Transverse colon (tissue), 4 donors: Measurements from ENCODE around the gene SPTBN1.

Source experiments
- EP300 ChIP-seq: sonication (generic); formaldehyde crosslinking; IDR thresholded peaks from one replicate; pipeline ENCODE4 v1.6.1; 2017; ENCODE audit warnings: antibody characterized with exemption, low read depth
- POLR2A ChIP-seq: fragments of 450-650 bp; IDR thresholded peaks from one replicate; pipeline ENCODE4 v1.6.1; 2016; ENCODE audit warnings: antibody characterized with exemption, mild to moderate bottlenecking, moderate library complexity
- POLR2AphosphoS5 ChIP-seq, 3 donors: sonication (generic); formaldehyde crosslinking; IDR thresholded peaks; one replicate each; pipeline ENCODE4 v1.6.1; 2016; ENCODE audit warnings: antibody characterized with exemption in 3 of 3
- TF ChIP-seq, protein P1 (sequence below), 5 experiments: fragments of 200-600 bp in 3 of 5; fragments of 450-650 bp in 2 of 5; sonication (generic) in 3 of 5; IDR thresholded peaks; 1 replicate in 2 of 5; 2 replicates in 3 of 5; pipeline ENCODE4 v1.5.1; 2016 to 2017; ENCODE audit warnings: antibody characterized with exemption in 5 of 5, inconsistent platforms in 3 of 5, mild to moderate bottlenecking in 2 of 5, moderate library complexity in 1 of 5

GRCh38 chr2:54627973-54628372 lies 171.8 kb downstream of the SPTBN1 start:
- TF ChIP-seq, protein P1, sequence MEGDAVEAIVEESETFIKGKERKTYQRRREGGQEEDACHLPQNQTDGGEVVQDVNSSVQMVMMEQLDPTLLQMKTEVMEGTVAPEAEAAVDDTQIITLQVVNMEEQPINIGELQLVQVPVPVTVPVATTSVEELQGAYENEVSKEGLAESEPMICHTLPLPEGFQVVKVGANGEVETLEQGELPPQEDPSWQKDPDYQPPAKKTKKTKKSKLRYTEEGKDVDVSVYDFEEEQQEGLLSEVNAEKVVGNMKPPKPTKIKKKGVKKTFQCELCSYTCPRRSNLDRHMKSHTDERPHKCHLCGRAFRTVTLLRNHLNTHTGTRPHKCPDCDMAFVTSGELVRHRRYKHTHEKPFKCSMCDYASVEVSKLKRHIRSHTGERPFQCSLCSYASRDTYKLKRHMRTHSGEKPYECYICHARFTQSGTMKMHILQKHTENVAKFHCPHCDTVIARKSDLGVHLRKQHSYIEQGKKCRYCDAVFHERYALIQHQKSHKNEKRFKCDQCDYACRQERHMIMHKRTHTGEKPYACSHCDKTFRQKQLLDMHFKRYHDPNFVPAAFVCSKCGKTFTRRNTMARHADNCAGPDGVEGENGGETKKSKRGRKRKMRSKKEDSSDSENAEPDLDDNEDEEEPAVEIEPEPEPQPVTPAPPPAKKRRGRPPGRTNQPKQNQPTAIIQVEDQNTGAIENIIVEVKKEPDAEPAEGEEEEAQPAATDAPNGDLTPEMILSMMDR (IDR thresholded peaks at IDR 0.05): no peak
- TF ChIP-seq POLR2AphosphoS5 (IDR thresholded peaks at IDR 0.05) (no peak), EP300 (no peak), POLR2A (no peak)
